Endothelial cell of umbilical vein (primary cell): ENCODE results near the gene AKT1. TPM values are rescaled to one million over a fixed set of nuclear protein-coding genes. Genes with fewer than 3 reads are reported as not detected.

Experiments
- BruUV-seq: library from RNA; stranded (reverse); fragments of 400-500 nt; replicated peaks from 2 replicates; lab custom pipeline; 2021; lab: Mats Ljungman, UMichigan
- CTCF ChIA-PET: fragments of 300-600, 350-600 bp; sonication (Branson Sonifier 250); formaldehyde crosslinking; loops from one replicate; lab custom pipeline; 2021; ENCODE audit warnings: antibody characterized with exemption, inconsistent platforms; lab: Charles Lee
- POLR2A ChIA-PET: fragments of 300-600, 350-600 bp; sonication (Branson Sonifier 250); formaldehyde crosslinking; loops from one replicate; lab custom pipeline; 2021; ENCODE audit warnings: antibody characterized with exemption, inconsistent platforms; lab: Charles Lee
- DNase-seq: peaks from one replicate; pipeline ENCODE4 v3.0.0-alpha.2; 2011; ENCODE audit warnings: low read depth, low spot score
- FAIRE-seq: peaks from 2 replicates; lab custom pipeline; 2011; peaks lifted over from hg19 to GRCh38; lab: Jason Lieb, UNC
- H2AFZ ChIP-seq: 2 replicates; pipeline ENCODE4 v1.6.0; 2012; ENCODE audit warnings: low read depth, low read length, control low read depth, inconsistent platforms
- H3K27ac ChIP-seq: 2 replicates; pipeline ENCODE4 v1.5.1; 2011; ENCODE audit warnings: low read depth, mild to moderate bottlenecking, control low read depth, low read length, moderate library complexity; ENCODE audit not compliant: insufficient read depth
- H3K27me3 ChIP-seq, 2 experiments: 2 replicates each; pipeline versions ENCODE4 v1.6.0 to v1.6.1; 2011; ENCODE audit warnings: low read length in 2 of 2, mixed read lengths in 1 of 2; ENCODE audit not compliant: control insufficient read depth in 2 of 2, insufficient read depth in 2 of 2
- H3K36me3 ChIP-seq, 2 experiments: 2 replicates in 1 of 2; 3 replicates in 1 of 2; pipeline ENCODE4 v1.5.1; 2011; ENCODE audit warnings: low read length in 2 of 2, mild to moderate bottlenecking in 1 of 2, moderate library complexity in 1 of 2; ENCODE audit not compliant: control insufficient read depth in 2 of 2, insufficient read depth in 2 of 2; ENCODE audit errors: extremely low read depth in 1 of 2
- H3K4me1 ChIP-seq: 3 replicates; pipeline ENCODE4 v1.5.1; 2011; ENCODE audit warnings: mild to moderate bottlenecking, low read length; ENCODE audit not compliant: control insufficient read depth, insufficient read depth; ENCODE audit errors: extremely low read depth
- H3K4me2 ChIP-seq: 2 replicates; pipeline ENCODE4 v1.6.1; 2011; ENCODE audit warnings: low read length, control low read depth, mixed read lengths; ENCODE audit not compliant: insufficient read depth
- H3K4me3 ChIP-seq, 3 experiments: fragments of 200-600 bp in 1 of 3; sonication (generic), shearing (Covaris generic) in 1 of 3; replicated peaks in 1 of 3; 2 replicates each; pipeline ENCODE4 v1.5.1; 2011 to 2016; ENCODE audit warnings: control low read depth in 3 of 3, low read length in 3 of 3, mild to moderate bottlenecking in 2 of 3, inconsistent platforms in 1 of 3, low read depth in 1 of 3, moderate library complexity in 1 of 3; ENCODE audit not compliant: insufficient read depth in 1 of 3
- H3K79me2 ChIP-seq: 2 replicates; pipeline ENCODE4 v1.6.0; 2012; ENCODE audit warnings: low read length, inconsistent platforms; ENCODE audit not compliant: control insufficient read depth, insufficient read depth
- H3K9ac ChIP-seq: replicated peaks from 2 replicates; pipeline ENCODE3; 2011; ENCODE audit warnings: low read length, control low read depth; ENCODE audit not compliant: insufficient read depth; ENCODE audit errors: extremely low read depth
- H3K9me1 ChIP-seq: replicated peaks from 3 replicates; pipeline ENCODE4 v1.6.0; 2011; ENCODE audit warnings: mild to moderate bottlenecking, low read length; ENCODE audit not compliant: control insufficient read depth, insufficient read depth; ENCODE audit errors: extremely low read depth
- H3K9me3 ChIP-seq: replicated peaks from 2 replicates; pipeline ENCODE4 v1.5.1; 2012; ENCODE audit warnings: low read length, inconsistent platforms; ENCODE audit not compliant: control insufficient read depth, insufficient read depth
- H4K20me1 ChIP-seq: replicated peaks from 2 replicates; pipeline ENCODE3; 2011; ENCODE audit warnings: mild to moderate bottlenecking, low read length; ENCODE audit not compliant: control insufficient read depth, insufficient read depth; ENCODE audit errors: extremely low read depth
- EZH2 ChIP-seq: IDR thresholded peaks from 2 replicates; pipeline ENCODE4 v1.6.1; 2012; ENCODE audit warnings: borderline replicate concordance, low read depth, mild to moderate bottlenecking, moderate library complexity, low read length, inconsistent platforms; ENCODE audit not compliant: severe bottlenecking
- FOS ChIP-seq: IDR thresholded peaks from 2 replicates; pipeline ENCODE4 v1.6.1; 2011; ENCODE audit warnings: mild to moderate bottlenecking, low read length, moderate library complexity, borderline replicate concordance; ENCODE audit not compliant: insufficient read depth
- GATA2 ChIP-seq: IDR thresholded peaks from 2 replicates; pipeline ENCODE4 v1.7.0; 2011; ENCODE audit warnings: low read depth, mild to moderate bottlenecking, moderate library complexity, mixed read lengths, low read length; ENCODE audit not compliant: insufficient read length, insufficient read depth
- JUN ChIP-seq: IDR thresholded peaks from 2 replicates; pipeline ENCODE4 v1.6.1; 2011; ENCODE audit warnings: borderline replicate concordance, low read depth; ENCODE audit not compliant: insufficient read length, insufficient read depth
- MAX ChIP-seq: IDR thresholded peaks from 2 replicates; pipeline ENCODE4 v1.6.1; 2011; ENCODE audit not compliant: insufficient read depth, insufficient read length
- MYC ChIP-seq: IDR thresholded peaks from one replicate; pipeline ENCODE4 v1.6.1; 2011; ENCODE audit warnings: mild to moderate bottlenecking, low read depth, low read length
- POLR2A ChIP-seq: IDR thresholded peaks from 2 replicates; pipeline ENCODE4 v1.6.1; 2012; ENCODE audit warnings: low read depth, mild to moderate bottlenecking, control low read depth, low read length
- POLR2AphosphoS5 ChIP-seq: IDR thresholded peaks from 2 replicates; pipeline ENCODE4 v1.6.1; 2012; ENCODE audit warnings: low read depth, mild to moderate bottlenecking, control low read depth, low read length, moderate library complexity; ENCODE audit not compliant: insufficient read depth
- dilution Hi-C: fragments of 300-500 bp; cut with MboI; formaldehyde crosslinking; loops from one replicate; pipeline ENCODE4 v1.15.0; 2019; ENCODE audit warnings: low sequenced_read_pairs; ENCODE audit not compliant: extremely low pct_ligation_motif_present
- intact Hi-C: fragments of 100-400 bp; cut with micrococcal nuclease; formaldehyde crosslinking; loops from one replicate; pipeline ENCODE4 v1.10.0; 2022
- polyA plus RNA-seq, 4 experiments: library from polyadenylated mRNA; depleted of rRNA in 3 of 4; stranded (reverse) in 3 of 4; unstranded in 1 of 4; fragments of >200 nt; gene quantifications; 2 replicates each; pipeline versions ENCODE4 v1.2.1 to v1.2.3, GENCODE V29; 2011 to 2012; ENCODE audit warnings: missing spikeins in 1 of 4
- total RNA-seq: library from RNA; stranded (reverse); gene quantifications from 2 replicates; pipeline ENCODE4 v1.2.3, GENCODE V29; 2021
- TF ChIP-seq, protein P1 (sequence below), 2 donors: IDR thresholded peaks; 1 replicate in 1 of 2; 2 replicates in 1 of 2; pipeline ENCODE4 v1.5.1; 2011; ENCODE audit warnings: low read length in 2 of 2, mild to moderate bottlenecking in 2 of 2, moderate library complexity in 2 of 2, control low read depth in 1 of 2, inconsistent platforms in 1 of 2, low read depth in 1 of 2; ENCODE audit not compliant: insufficient read depth in 1 of 2; ENCODE audit errors: extremely low read depth in 1 of 2

AKT1 gene
- total and polyA plus RNA-seq, 2 donors (not counting 3 experiments of a cell fraction or from before 2014, with no cell fraction given): 177 to 191 TPM

- no peak overlapping the region for H2AFZ ChIP-seq
- peaks cover 2% of the 10 kb centered on the region for H3K79me2 ChIP-seq
- dilution Hi-C loops: no loop called here
- FAIRE-seq: no peak
- H3K9me1 ChIP-seq: no peaks in the 10 kb centered on the region
- ChIA-PET POLR2A (no interaction called here), CTCF (interaction anchor here (4.4 kb wide), 1 partner anchor 9 kb away, joined by 31 read pairs; no protein-coding TSS in a partner anchor)
- no peaks in the 10 kb centered on the region for H4K20me1 ChIP-seq
- no peak overlapping the region for H3K9ac ChIP-seq
- no peak for TF ChIP-seq GATA2
- no peak for TF ChIP-seq JUN
- TF ChIP-seq POLR2AphosphoS5: no peak
- no peak for TF ChIP-seq POLR2A
- TF ChIP-seq MYC: no peak
- no peak for TF ChIP-seq EZH2
- no peak for TF ChIP-seq FOS
- TF ChIP-seq MAX: no peak
- TF ChIP-seq, protein P1, sequence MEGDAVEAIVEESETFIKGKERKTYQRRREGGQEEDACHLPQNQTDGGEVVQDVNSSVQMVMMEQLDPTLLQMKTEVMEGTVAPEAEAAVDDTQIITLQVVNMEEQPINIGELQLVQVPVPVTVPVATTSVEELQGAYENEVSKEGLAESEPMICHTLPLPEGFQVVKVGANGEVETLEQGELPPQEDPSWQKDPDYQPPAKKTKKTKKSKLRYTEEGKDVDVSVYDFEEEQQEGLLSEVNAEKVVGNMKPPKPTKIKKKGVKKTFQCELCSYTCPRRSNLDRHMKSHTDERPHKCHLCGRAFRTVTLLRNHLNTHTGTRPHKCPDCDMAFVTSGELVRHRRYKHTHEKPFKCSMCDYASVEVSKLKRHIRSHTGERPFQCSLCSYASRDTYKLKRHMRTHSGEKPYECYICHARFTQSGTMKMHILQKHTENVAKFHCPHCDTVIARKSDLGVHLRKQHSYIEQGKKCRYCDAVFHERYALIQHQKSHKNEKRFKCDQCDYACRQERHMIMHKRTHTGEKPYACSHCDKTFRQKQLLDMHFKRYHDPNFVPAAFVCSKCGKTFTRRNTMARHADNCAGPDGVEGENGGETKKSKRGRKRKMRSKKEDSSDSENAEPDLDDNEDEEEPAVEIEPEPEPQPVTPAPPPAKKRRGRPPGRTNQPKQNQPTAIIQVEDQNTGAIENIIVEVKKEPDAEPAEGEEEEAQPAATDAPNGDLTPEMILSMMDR (IDR thresholded peaks at IDR 0.05; ENCODE audit: extremely low read depth in 1 of 2, insufficient read depth in 1 of 2, low read depth in 1 of 2, low read length in 2 of 2): no peak
- no peak overlapping the region for H3K4me2 ChIP-seq
- BruUV-seq: no TSS peak
- DNase-seq: no peak
- no peaks in the 10 kb centered on the region for H3K9me3 ChIP-seq
- peaks cover 8% of the 10 kb centered on the region for H3K4me1 ChIP-seq
- H3K27me3 ChIP-seq: no peaks in the 10 kb centered on the region
- no peak overlapping the region for H3K4me3 ChIP-seq
- no peak overlapping the region for H3K27ac ChIP-seq
- H3K36me3 ChIP-seq: peaks cover 7 to 22% of the 10 kb centered on the region in 2 experiments
- intact Hi-C loops: no loop called here
Measured at GRCh38 chr14:104777808-104778249, 17.7 kb downstream of the AKT1 start.
